ENCODE results near the gene CPED1.
"Not testable (repeated sequence)": the region's sequence is repeated elsewhere in the genome, so short reads cannot be mapped to it uniquely, and the experiment has no call there.

Gene CPED1

DNA sequence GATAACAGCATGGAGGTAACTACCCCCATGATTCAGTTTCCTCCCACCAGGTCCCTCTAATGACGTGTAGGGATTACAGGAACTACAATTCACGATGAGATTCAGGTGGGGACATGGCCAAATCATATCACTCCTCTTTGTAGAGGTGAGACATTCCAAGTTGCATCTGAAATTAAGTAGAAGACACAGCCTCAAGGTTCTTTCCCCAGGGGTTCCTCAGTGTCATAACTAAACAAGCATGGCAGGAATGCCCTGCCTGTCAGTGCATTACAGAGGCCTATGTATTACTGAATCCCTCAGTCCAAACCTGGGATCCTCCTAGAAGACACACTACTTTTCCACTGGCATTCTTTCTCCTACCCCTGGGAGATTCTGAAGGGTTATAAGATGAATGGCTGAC, 297.7 kb downstream of the CPED1 start:
- no peak overlapping the region for H3K4me3 ChIP-seq (replicated peaks; ENCODE audit: low read depth, low read length)
- TF ChIP-seq, protein P1, sequence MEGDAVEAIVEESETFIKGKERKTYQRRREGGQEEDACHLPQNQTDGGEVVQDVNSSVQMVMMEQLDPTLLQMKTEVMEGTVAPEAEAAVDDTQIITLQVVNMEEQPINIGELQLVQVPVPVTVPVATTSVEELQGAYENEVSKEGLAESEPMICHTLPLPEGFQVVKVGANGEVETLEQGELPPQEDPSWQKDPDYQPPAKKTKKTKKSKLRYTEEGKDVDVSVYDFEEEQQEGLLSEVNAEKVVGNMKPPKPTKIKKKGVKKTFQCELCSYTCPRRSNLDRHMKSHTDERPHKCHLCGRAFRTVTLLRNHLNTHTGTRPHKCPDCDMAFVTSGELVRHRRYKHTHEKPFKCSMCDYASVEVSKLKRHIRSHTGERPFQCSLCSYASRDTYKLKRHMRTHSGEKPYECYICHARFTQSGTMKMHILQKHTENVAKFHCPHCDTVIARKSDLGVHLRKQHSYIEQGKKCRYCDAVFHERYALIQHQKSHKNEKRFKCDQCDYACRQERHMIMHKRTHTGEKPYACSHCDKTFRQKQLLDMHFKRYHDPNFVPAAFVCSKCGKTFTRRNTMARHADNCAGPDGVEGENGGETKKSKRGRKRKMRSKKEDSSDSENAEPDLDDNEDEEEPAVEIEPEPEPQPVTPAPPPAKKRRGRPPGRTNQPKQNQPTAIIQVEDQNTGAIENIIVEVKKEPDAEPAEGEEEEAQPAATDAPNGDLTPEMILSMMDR (IDR thresholded peaks at IDR 0.05; ENCODE audit: low read depth, low read length, missing control alignments), result no peak
- no peak for DNase-seq (ENCODE audit: extremely low read depth, low read depth)

DNA sequence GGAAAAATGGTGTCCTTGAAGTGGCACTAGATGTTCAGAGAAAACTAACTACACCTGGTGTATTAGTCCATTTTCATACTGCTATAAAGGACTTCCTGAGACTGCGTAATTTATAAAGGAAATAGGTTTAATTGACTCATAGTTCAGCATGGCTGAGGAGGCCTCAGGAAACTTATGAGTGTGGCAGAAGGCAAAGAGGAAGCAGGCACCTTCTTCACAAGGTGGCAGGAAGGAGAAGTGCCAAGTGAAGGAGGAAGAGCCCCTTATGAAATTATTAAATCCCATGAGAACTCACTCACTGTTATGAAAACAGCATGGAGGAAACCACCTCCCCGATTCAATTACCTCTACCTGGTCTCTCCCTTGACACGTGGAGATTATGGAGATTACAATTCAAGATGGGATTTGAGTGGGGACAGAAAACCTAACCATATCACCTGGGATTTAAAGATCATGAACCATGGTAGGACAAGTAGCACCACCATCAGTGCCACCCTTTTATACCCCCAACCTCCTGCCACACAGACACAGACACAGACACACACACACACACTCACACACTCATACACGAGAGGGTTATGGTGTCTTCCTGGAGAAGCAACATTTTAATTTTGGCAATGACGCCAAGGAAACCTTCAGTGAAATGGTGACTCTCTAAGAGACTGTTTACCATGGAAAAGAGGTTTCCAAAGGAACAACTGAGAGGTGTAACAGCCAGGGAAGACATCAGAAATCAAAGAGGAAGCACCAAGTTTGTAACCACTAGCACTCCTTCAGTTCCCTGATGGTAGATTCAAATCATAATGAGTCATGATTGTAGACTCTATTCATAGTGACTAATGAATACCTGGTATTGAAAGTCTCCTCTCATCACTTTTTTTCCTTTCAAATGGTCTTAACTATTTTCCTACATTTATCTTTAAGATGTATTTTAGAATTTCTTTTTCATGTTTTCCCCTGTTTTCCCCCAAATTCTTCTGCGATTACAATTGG, 298.5 kb downstream of the CPED1 start:
- no peak for DNase-seq (ENCODE audit: extremely low read depth, low read depth)
- H3K4me3 ChIP-seq (replicated peaks; ENCODE audit: low read depth, low read length), result no peak overlapping the region
- TF ChIP-seq, protein P1 (IDR thresholded peaks at IDR 0.05; ENCODE audit: low read depth, low read length, missing control alignments), result no peak

GRCh38 chr7:121288894-121289293, 300.4 kb downstream of the CPED1 start:
- no peak for DNase-seq (ENCODE audit: extremely low read depth, low read depth)
- no peak overlapping the region for H3K4me3 ChIP-seq (replicated peaks; ENCODE audit: low read depth, low read length)
- TF ChIP-seq, protein P1 (IDR thresholded peaks at IDR 0.05; ENCODE audit: low read depth, low read length, missing control alignments), result no peak

- H3K4me3 ChIP-seq (replicated peaks; ENCODE audit: low read depth, low read length); DNase-seq (ENCODE audit: extremely low read depth, low read depth): not testable (repeated sequence)
Measured at GRCh38 chr7:121289930-121290329, 301.4 kb downstream of the CPED1 start.

DNA sequence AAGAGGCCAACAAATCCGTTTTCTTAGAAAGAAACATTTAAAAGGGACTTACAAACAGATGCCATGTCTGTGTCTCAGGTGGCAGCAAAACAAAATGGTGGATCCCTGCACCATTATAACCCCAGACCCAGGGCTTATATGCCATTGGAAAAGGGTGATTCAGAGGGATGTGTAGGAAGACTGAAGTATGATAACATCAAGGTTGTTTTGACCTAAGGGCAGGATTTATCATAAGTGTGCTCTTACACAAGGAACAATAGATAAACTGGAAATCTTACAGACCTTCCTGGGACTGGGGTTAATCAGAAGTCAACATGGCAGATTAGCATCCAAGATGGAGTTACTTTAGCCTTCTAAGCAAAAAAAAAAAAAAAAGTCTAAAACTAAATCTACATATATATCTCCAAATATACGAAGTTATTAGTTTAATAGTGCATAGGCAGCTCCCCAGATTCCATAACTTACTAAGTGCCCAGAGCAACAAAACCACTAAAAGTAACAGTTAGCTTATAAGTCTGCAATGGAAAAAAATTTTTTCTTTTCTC, 306.0 kb downstream of the CPED1 start:
- no peak overlapping the region for H3K4me3 ChIP-seq (replicated peaks; ENCODE audit: low read depth, low read length)
- TF ChIP-seq, protein P1 (IDR thresholded peaks at IDR 0.05; ENCODE audit: low read depth, low read length, missing control alignments), result no peak
- DNase-seq (ENCODE audit: extremely low read depth, low read depth), result no peak

GRCh38 chr7:121297843-121298242, 309.3 kb downstream of the CPED1 start:
- TF ChIP-seq, protein P1 (IDR thresholded peaks at IDR 0.05; ENCODE audit: low read depth, low read length, missing control alignments), result no peak
- DNase-seq (ENCODE audit: extremely low read depth, low read depth), result no peak
- no peak overlapping the region for H3K4me3 ChIP-seq (replicated peaks; ENCODE audit: low read depth, low read length)

DNA sequence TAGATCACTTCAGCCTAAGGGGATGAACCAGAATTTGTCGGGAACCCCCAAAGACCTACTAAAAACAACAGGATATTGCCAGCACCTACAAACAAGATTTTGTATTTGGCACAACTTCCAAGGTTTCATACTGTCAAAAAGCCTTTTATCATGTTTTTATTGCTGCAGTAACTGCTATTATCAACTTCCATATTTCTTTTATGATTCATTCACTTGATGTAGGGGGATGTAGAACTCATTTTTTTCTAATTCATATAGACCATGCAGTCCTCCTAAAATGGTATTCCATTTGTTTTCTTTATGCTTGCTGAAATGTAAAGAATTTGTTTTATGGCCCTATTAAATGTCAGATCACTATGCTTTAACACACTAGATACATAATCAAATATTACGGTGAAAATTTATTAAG, 310.3 kb downstream of the CPED1 start:
- no peak for DNase-seq (ENCODE audit: extremely low read depth, low read depth)
- TF ChIP-seq, protein P1 (IDR thresholded peaks at IDR 0.05; ENCODE audit: low read depth, low read length, missing control alignments), result no peak
- H3K4me3 ChIP-seq (replicated peaks; ENCODE audit: low read depth, low read length), result no peak overlapping the region

Data from HFF-Myc (cell line).